Esophagus squamous epithelium (tissue), 5 donors: ENCODE results near the gene GAS2L1. TPM values are rescaled to one million over a fixed set of nuclear protein-coding genes. Genes with fewer than 3 reads are reported as not detected.

Source experiments
- DNase-seq: peaks from one replicate; lab custom pipeline; 2025; lab: John Stamatoyannopoulos, UW
- H3K27ac ChIP-seq, 4 donors: fragments of 200-600 bp; sonication (generic); one replicate each; pipeline ENCODE4 v1.5.1; 2016 to 2019; ENCODE audit warnings: mild to moderate bottlenecking in 1 of 4
- H3K27me3 ChIP-seq, 4 donors: fragments of 200-600 bp; sonication (generic); 1 replicate in 3 of 4; 2 replicates in 1 of 4; pipeline versions ENCODE4 v1.5.1 to v1.6.0; 2017 to 2021; ENCODE audit warnings: antibody characterized with exemption in 1 of 4
- H3K36me3 ChIP-seq, 3 donors: fragments of 200-600 bp; sonication (generic); one replicate each; pipeline ENCODE4 v1.5.1; 2016 to 2019
- H3K4me1 ChIP-seq, 3 donors: fragments of 200-600 bp; sonication (generic); one replicate each; pipeline ENCODE4 v1.5.1; 2017 to 2019
- H3K4me3 ChIP-seq, 4 donors: fragments of 200-600 bp; sonication (generic); 1 replicate in 3 of 4; 2 replicates in 1 of 4; pipeline ENCODE4 v1.5.1; 2016 to 2019; ENCODE audit warnings: mild to moderate bottlenecking in 2 of 4, moderate library complexity in 1 of 4
- H3K9me3 ChIP-seq, 3 donors: fragments of 200-600 bp; sonication (generic); one replicate each; pipeline ENCODE4 v1.5.1; 2016 to 2019
- POLR2A ChIP-seq, 4 donors: fragments of 450-650 bp; IDR thresholded peaks; one replicate each; pipeline ENCODE4 v1.6.1; 2017; ENCODE audit warnings: antibody characterized with exemption in 4 of 4, mild to moderate bottlenecking in 4 of 4, moderate library complexity in 3 of 4
- whole genome bisulfite sequencing, 2 donors: methylation state at CpG; one replicate each; pipeline ENCODE4 v1.1.5; 2018; 5-methylcytosine and 5-hydroxymethylcytosine counted together
- intact Hi-C: fragments of 100-400 bp; cut with DNase I; formaldehyde crosslinking; loops from one replicate; pipeline ENCODE4 v1.15.0; 2022
- total RNA-seq, 4 donors: library from RNA; depleted of rRNA; stranded (reverse); fragments of >200 nt; gene quantifications; one replicate each; pipeline ENCODE4 v1.1.0, GENCODE V29; 2016
- TF ChIP-seq, protein P1 (sequence below), 6 experiments: fragments of 450-650 bp in 4 of 6; fragments of 200-600 bp in 2 of 6; sonication (generic) in 2 of 6; IDR thresholded peaks; one replicate each; pipeline ENCODE4 v1.5.1; 2016 to 2019; ENCODE audit warnings: antibody characterized with exemption in 6 of 6, mild to moderate bottlenecking in 4 of 6, moderate library complexity in 4 of 6
- donor health status: DM: yes; HTN: yes; CAD: no.

The GAS2L1 gene
- total RNA-seq, 4 donors from 2014 or later: 26.9 to 52.1 (median 36.9) TPM

DNA sequence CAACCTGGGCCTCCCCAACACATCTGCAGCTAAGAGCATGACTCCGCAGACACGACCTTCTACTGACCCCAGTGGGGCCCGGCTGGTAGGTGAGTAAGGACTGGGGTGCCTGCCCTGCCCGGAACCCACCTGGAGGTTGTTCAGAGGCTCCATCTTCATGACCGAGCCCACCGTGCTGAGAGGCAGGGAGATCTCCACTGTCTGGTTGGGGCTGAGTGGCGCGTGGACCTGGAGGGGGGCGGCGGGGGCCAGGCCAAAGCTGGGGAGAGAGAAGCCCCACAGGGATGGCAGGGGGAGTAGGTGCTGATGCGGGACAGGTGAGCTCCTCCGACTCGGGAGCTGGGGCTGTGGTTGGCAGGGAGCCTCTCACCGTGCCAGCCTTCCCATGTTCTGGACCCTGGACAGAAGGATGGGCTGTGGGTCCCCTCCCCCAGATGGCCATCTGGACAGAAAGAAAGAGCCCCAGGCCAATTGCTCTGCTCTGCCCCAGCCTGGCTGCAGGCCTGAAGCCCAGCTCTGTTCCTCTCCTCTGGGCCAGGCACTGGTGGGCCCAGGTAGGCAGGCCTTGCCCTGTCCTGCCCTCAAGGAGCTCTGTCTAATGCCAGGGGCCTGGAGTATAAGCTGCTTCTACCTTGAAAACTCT lies 25.3 kb downstream of the GAS2L1 start:
- no peaks in the 10 kb centered on the region for H3K27me3 ChIP-seq
- TF ChIP-seq, protein P1, sequence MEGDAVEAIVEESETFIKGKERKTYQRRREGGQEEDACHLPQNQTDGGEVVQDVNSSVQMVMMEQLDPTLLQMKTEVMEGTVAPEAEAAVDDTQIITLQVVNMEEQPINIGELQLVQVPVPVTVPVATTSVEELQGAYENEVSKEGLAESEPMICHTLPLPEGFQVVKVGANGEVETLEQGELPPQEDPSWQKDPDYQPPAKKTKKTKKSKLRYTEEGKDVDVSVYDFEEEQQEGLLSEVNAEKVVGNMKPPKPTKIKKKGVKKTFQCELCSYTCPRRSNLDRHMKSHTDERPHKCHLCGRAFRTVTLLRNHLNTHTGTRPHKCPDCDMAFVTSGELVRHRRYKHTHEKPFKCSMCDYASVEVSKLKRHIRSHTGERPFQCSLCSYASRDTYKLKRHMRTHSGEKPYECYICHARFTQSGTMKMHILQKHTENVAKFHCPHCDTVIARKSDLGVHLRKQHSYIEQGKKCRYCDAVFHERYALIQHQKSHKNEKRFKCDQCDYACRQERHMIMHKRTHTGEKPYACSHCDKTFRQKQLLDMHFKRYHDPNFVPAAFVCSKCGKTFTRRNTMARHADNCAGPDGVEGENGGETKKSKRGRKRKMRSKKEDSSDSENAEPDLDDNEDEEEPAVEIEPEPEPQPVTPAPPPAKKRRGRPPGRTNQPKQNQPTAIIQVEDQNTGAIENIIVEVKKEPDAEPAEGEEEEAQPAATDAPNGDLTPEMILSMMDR (IDR thresholded peaks at IDR 0.05): no peak
- no peak for TF ChIP-seq POLR2A (IDR thresholded peaks at IDR 0.05)
- no peaks in the 10 kb centered on the region for H3K9me3 ChIP-seq
- 82 to 100% methylated on average over 1 to 5 of the region's 14 CpGs for WGBS, 2 donors
- no peak overlapping the region for H3K4me3 ChIP-seq
- H3K27ac ChIP-seq: no peak overlapping the region
- intact Hi-C loops: no loop called here
- no peak for DNase-seq
- H3K36me3 ChIP-seq: peaks cover 42 to 100% (median 70%) of the 10 kb centered on the region in 3 donors
- H3K4me1 ChIP-seq: peaks cover 0 to 19% (median 3%) of the 10 kb centered on the region in 3 donors

GRCh38 chr22:29332886-29333496 lies 26.5 kb downstream of the GAS2L1 start:
- no peak for DNase-seq
- Histone ChIP-seq H3K9me3 (no peaks in the 10 kb centered on the region), H3K27ac (no peak overlapping the region), H3K27me3 (no peaks in the 10 kb centered on the region), H3K4me3 (no peak overlapping the region), H3K4me1 (peaks cover 6 to 31% (median 10%) of the 10 kb centered on the region in 3 donors), H3K36me3 (peaks cover 36 to 100% (median 60%) of the 10 kb centered on the region in 3 donors)
- 93% methylated on average over 3 of the region's 8 CpGs; no CpG with 5 or more reads in 1 of the 2 donors for WGBS, 2 donors
- no peak for TF ChIP-seq POLR2A (IDR thresholded peaks at IDR 0.05)
- TF ChIP-seq, protein P1 (IDR thresholded peaks at IDR 0.05): no peak
- intact Hi-C loops: no loop called here

DNA sequence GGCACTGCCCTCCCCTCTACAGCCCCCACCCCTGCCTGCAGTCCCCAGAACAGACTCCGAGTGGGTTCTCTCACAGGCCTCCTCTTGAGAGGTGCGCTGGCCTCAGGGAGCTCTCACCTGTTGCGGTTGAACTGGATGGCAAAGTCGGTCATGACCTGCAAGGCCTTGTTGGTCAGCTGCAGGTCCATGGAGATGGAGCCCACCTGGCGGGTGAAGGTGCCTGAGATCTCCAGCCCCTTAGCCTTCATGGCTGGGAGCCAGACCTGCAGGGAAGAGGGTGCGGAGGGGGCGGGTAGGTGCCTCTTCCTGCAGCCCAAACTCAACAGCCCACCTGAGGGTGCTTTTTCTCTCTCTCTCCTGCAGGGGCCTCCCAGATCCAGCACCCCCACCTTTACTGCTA lies 27.7 kb downstream of the GAS2L1 start:
- WGBS, 2 donors: 93% methylated on average over 5 of the region's 7 CpGs; no CpG with 5 or more reads in 1 of the 2 donors
- Histone ChIP-seq H3K27ac (no peak overlapping the region), H3K9me3 (no peaks in the 10 kb centered on the region), H3K27me3 (no peaks in the 10 kb centered on the region), H3K4me1 (peaks cover 6 to 42% (median 11%) of the 10 kb centered on the region in 3 donors), H3K36me3 (peaks cover 35 to 100% (median 56%) of the 10 kb centered on the region in 3 donors), H3K4me3 (no peak overlapping the region)
- no peak for DNase-seq
- TF ChIP-seq, protein P1 (IDR thresholded peaks at IDR 0.05): no peak
- TF ChIP-seq POLR2A (IDR thresholded peaks at IDR 0.05): no peak
- intact Hi-C loops: no loop called here

DNA sequence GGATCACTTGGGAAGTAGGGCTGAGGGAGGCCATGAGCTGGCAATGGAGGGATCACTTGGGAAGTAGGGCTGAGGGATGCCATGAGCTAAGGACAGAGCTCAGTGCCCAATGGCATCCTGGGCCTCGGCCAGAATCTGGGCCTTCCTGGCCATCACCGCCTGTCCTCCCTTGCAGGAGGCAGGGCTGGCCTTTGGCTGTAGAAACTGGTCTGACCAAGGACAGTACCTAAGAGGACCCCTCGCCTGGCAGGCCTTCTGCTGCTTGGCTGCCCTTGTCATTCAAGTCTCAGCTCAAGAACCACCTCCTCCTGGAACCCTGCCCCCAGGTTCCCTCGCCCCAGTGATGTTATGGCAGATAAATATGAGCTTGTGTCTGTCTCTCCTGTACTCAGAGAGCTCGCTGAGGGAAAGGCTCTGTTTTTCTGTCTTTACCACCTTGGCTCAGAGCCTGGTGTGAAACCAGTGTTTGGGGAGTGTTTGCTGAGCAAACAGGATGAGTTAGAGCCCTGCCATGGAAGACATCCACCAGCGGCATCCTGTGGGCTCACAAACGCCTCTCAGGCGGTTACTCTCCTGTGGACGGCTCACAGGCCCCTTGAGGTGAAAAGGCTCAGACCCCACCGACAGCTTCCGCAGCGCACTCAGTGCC lies 28.4 kb downstream of the GAS2L1 start:
- intact Hi-C loops: no loop called here
- Histone ChIP-seq H3K9me3 (no peaks in the 10 kb centered on the region), H3K27ac (no peak overlapping the region), H3K36me3 (peaks cover 35 to 100% (median 58%) of the 10 kb centered on the region in 3 donors), H3K27me3 (no peaks in the 10 kb centered on the region), H3K4me1 (peaks cover 6 to 47% (median 11%) of the 10 kb centered on the region in 3 donors), H3K4me3 (no peak overlapping the region)
- TF ChIP-seq, protein P1 (IDR thresholded peaks at IDR 0.05): no peak
- no peak for TF ChIP-seq POLR2A (IDR thresholded peaks at IDR 0.05)
- WGBS, 2 donors: 86 to 90% methylated on average over 4 to 6 of the region's 12 CpGs
- no peak for DNase-seq

GRCh38 chr22:29335656-29336055 lies 29.2 kb downstream of the GAS2L1 start:
- Histone ChIP-seq H3K27me3 (no peaks in the 10 kb centered on the region), H3K27ac (no peak overlapping the region), H3K9me3 (no peaks in the 10 kb centered on the region), H3K36me3 (peaks cover 36 to 100% (median 57%) of the 10 kb centered on the region in 3 donors), H3K4me3 (no peak overlapping the region), H3K4me1 (peaks cover 6 to 51% (median 11%) of the 10 kb centered on the region in 3 donors)
- DNase-seq: no peak
- WGBS, 2 donors: 90 to 96% methylated on average over 2 to 11 of the region's 11 CpGs
- TF ChIP-seq, protein P1 (IDR thresholded peaks at IDR 0.05): no peak
- no peak for TF ChIP-seq POLR2A (IDR thresholded peaks at IDR 0.05)
- intact Hi-C loops: no loop called here
